RWPE1 (cell line): ENCODE results near the gene CYBRD1.
A peak's percentile ranks its signal among the peaks of the same experiment; 100 is the strongest.

ENCODE experiments used
- CTCF ChIA-PET: fragments of 350-600 bp; sonication (Branson Sonifier 250); formaldehyde crosslinking; extraction: SDS; loops from one replicate; lab custom pipeline; 2021; lab: Yijun Ruan, JAX
- POLR2A ChIA-PET: fragments of 400-600 bp; formaldehyde crosslinking; extraction: SDS; loops from one replicate; lab custom pipeline; 2020; ENCODE audit warnings: antibody characterized with exemption; ENCODE audit not compliant: low non-redundant PET; lab: Yijun Ruan, JAX
- DNase-seq: peaks from one replicate; pipeline ENCODE4 v3.0.0; 2012; ENCODE audit warnings: low spot score
- H3K27ac ChIP-seq: fragments of 450-650 bp; 2 replicates; pipeline ENCODE4 v1.5.1; 2017
- CTCF ChIP-seq: fragments of 450-650 bp; conservative IDR thresholded peaks from 2 replicates; pipeline ENCODE4 v1.5.1; 2017; ENCODE audit warnings: low read depth, mild to moderate bottlenecking

CYBRD1 gene

GRCh38 chr2:171598713-171599319 is 76.5 kb downstream of the CYBRD1 start:
- TF ChIP-seq CTCF: peak; percentile 81
- CTCF ChIA-PET: interaction anchor here (0.5 to 1.4 kb wide), 12 partner anchors 11 to 1277 kb away, joined by 3 to 6 read pairs (median 4); no protein-coding TSS in a partner anchor
- POLR2A ChIA-PET: no interaction called here

GRCh38 chr2:171600126-171600525 is 77.9 kb downstream of the CYBRD1 start:
- TF ChIP-seq CTCF: no peak
- no peak for DNase-seq
- ChIA-PET CTCF (interaction anchor here (0.6 to 0.7 kb wide), 2 partner anchors 21 to 493 kb away, joined by 3 read pairs; no protein-coding TSS in a partner anchor), POLR2A (no interaction called here)
- no peak overlapping the region for H3K27ac ChIP-seq

More at GRCh38 chr2:171598713-171599319, 76.5 kb downstream of the CYBRD1 start:
- H3K27ac ChIP-seq: no peak overlapping the region
- peak; percentile 85 for DNase-seq

GRCh38 chr2:171602352-171602751 is 80.1 kb downstream of the CYBRD1 start:
- ChIA-PET POLR2A (no interaction called here), CTCF (interaction anchor here (0.6 kb wide), 1 partner anchor 540 kb away, joined by 3 read pairs; no protein-coding TSS in a partner anchor)
- no peak overlapping the region for H3K27ac ChIP-seq
- TF ChIP-seq CTCF: no peak
- DNase-seq: no peak
